ENCODE measurements around the gene RBFOX2. TPM values are rescaled to one million over a fixed set of nuclear protein-coding genes. Genes with fewer than 3 reads are reported as not detected.
"Not testable (repeated sequence)": the region's sequence is repeated elsewhere in the genome, so short reads cannot be mapped to it uniquely, and the experiment has no call there.

The RBFOX2 gene
- total RNA-seq, 5 donors from 2014 or later (not counting 1 experiment from before 2014, with no cell fraction given), result 0.73 to 1.5 (median 1.4) TPM

- H3K9me3 Mint-ChIP-seq, result no peaks in the 10 kb centered on the region
- CTCF ChIA-PET, result interaction anchor here (0.7 kb wide), 2 partner anchors 8 to 401 kb away, joined by 6 to 8 read pairs; partner anchors contain the start of gene APOL6 (in 1 of the 2)
- no peaks in the 10 kb centered on the region for H3K36me3 Mint-ChIP-seq
- H3K27me3 Mint-ChIP-seq, result peaks cover 4 to 11% of the 10 kb centered on the region in 2 donors
- DNase-seq (no peak), ATAC-seq (replicated peaks in 1 of 4) (no peak)
- no peaks in the 10 kb centered on the region for H3K36me3 ChIP-seq (ENCODE audit: control insufficient read depth in 2 of 2, extremely low read depth in 1 of 2, insufficient read depth in 1 of 2, low read length in 1 of 2)
- peaks cover 0 to 7% of the 10 kb centered on the region in 2 experiments for H3K27me3 ChIP-seq (replicated peaks in 1 of 2; ENCODE audit: control insufficient read depth in 2 of 2, extremely low read depth in 1 of 2, insufficient read depth in 2 of 2, low read length in 1 of 2)
- no peaks in the 10 kb centered on the region for H3K9me3 ChIP-seq
- 94% methylated on average over 4 of the region's 11 CpGs for WGBS (ENCODE audit: insufficient coverage)
- H3K4me1 ChIP-seq (ENCODE audit: control insufficient read depth in 1 of 2, extremely low read depth in 1 of 2, insufficient read depth in 2 of 2, low read length in 2 of 2), result no peaks in the 10 kb centered on the region
- POLR2A ChIA-PET, result interaction anchor here in 1 of 2 donors (0.8 kb wide), 1 partner anchor 50 kb away, joined by 7 read pairs; no protein-coding TSS in a partner anchor
- no peak overlapping the region for H3K27ac Mint-ChIP-seq
- no peak overlapping the region for H3K4me3 ChIP-seq (ENCODE audit: control insufficient read depth in 1 of 2, extremely low read depth in 1 of 2, low read length in 1 of 2)
- no peak overlapping the region for H3K4me3 Mint-ChIP-seq
- peaks cover 0 to 5% (median 4%) of the 10 kb centered on the region in 3 donors for H3K4me1 Mint-ChIP-seq
- H3K27ac ChIP-seq (ENCODE audit: low read length), result no peak overlapping the region
Measured at GRCh38 chr22:36048911-36049677, 20.5 kb upstream of the RBFOX2 start.

- H3K36me3 Mint-ChIP-seq; H3K4me1 Mint-ChIP-seq; CTCF ChIA-PET; H3K27ac Mint-ChIP-seq; H3K9me3 ChIP-seq; H3K27ac ChIP-seq (ENCODE audit: low read length); H3K36me3 ChIP-seq (ENCODE audit: control insufficient read depth in 2 of 2, extremely low read depth in 1 of 2, insufficient read depth in 1 of 2, low read length in 1 of 2); H3K4me3 ChIP-seq (ENCODE audit: control insufficient read depth in 1 of 2, extremely low read depth in 1 of 2, low read length in 1 of 2); ATAC-seq (replicated peaks in 1 of 4); H3K4me1 ChIP-seq (ENCODE audit: control insufficient read depth in 1 of 2, extremely low read depth in 1 of 2, insufficient read depth in 2 of 2, low read length in 2 of 2); POLR2A ChIA-PET; H3K9me3 Mint-ChIP-seq; DNase-seq; H3K4me3 Mint-ChIP-seq: not testable (repeated sequence)
- H3K27me3 Mint-ChIP-seq, result peaks cover 13 to 21% of the 10 kb centered on the region in 2 donors
- WGBS (ENCODE audit: insufficient coverage), result 100% methylated on average over 2 of the region's 3 CpGs
- peaks cover 0 to 13% of the 10 kb centered on the region in 2 experiments for H3K27me3 ChIP-seq (replicated peaks in 1 of 2; ENCODE audit: control insufficient read depth in 2 of 2, extremely low read depth in 1 of 2, insufficient read depth in 2 of 2, low read length in 1 of 2)
Measured at GRCh38 chr22:36044517-36044916, 15.9 kb upstream of the RBFOX2 start.

GRCh38 chr22:36042240-36042639 is 13.6 kb upstream of the RBFOX2 start:
- H3K27ac ChIP-seq (ENCODE audit: low read length), result no peak overlapping the region
- H3K27me3 Mint-ChIP-seq, result peaks cover 23 to 28% of the 10 kb centered on the region in 2 donors
- H3K9me3 ChIP-seq, result no peaks in the 10 kb centered on the region
- CTCF ChIA-PET, result no interaction called here
- no peak overlapping the region for H3K27ac Mint-ChIP-seq
- DNase-seq (no peak), ATAC-seq (replicated peaks in 1 of 4) (no peak)
- no peak overlapping the region for H3K4me3 ChIP-seq (ENCODE audit: control insufficient read depth in 1 of 2, extremely low read depth in 1 of 2, low read length in 1 of 2)
- POLR2A ChIA-PET, result no interaction called here
- no peak overlapping the region for H3K4me3 Mint-ChIP-seq
- no peaks in the 10 kb centered on the region for H3K9me3 Mint-ChIP-seq
- no peaks in the 10 kb centered on the region for H3K36me3 Mint-ChIP-seq
- H3K36me3 ChIP-seq (ENCODE audit: control insufficient read depth in 2 of 2, extremely low read depth in 1 of 2, insufficient read depth in 1 of 2, low read length in 1 of 2), result no peaks in the 10 kb centered on the region
- no peaks in the 10 kb centered on the region for H3K4me1 Mint-ChIP-seq
- no peaks in the 10 kb centered on the region for H3K4me1 ChIP-seq (ENCODE audit: control insufficient read depth in 1 of 2, extremely low read depth in 1 of 2, insufficient read depth in 2 of 2, low read length in 2 of 2)
- H3K27me3 ChIP-seq (replicated peaks in 1 of 2; ENCODE audit: control insufficient read depth in 2 of 2, extremely low read depth in 1 of 2, insufficient read depth in 2 of 2, low read length in 1 of 2), result peaks cover 0 to 12% of the 10 kb centered on the region in 2 experiments
- WGBS (ENCODE audit: insufficient coverage), result 73% methylated on average over 4 of the region's 5 CpGs

GRCh38 chr22:36039125-36039524 is 10.5 kb upstream of the RBFOX2 start:
- Histone ChIP-seq H3K4me3 (ENCODE audit: control insufficient read depth in 1 of 2, extremely low read depth in 1 of 2, low read length in 1 of 2) (no peak overlapping the region), H3K4me1 (ENCODE audit: control insufficient read depth in 1 of 2, extremely low read depth in 1 of 2, insufficient read depth in 2 of 2, low read length in 2 of 2) (no peaks in the 10 kb centered on the region), H3K27me3 (replicated peaks in 1 of 2; ENCODE audit: control insufficient read depth in 2 of 2, extremely low read depth in 1 of 2, insufficient read depth in 2 of 2, low read length in 1 of 2) (peaks cover 0 to 14% of the 10 kb centered on the region in 2 experiments), H3K36me3 (ENCODE audit: control insufficient read depth in 2 of 2, extremely low read depth in 1 of 2, insufficient read depth in 1 of 2, low read length in 1 of 2) (no peaks in the 10 kb centered on the region), H3K9me3 (no peaks in the 10 kb centered on the region), H3K27ac (ENCODE audit: low read length) (no peak overlapping the region)
- CTCF ChIA-PET, result no interaction called here
- no peaks in the 10 kb centered on the region for H3K4me1 Mint-ChIP-seq
- POLR2A ChIA-PET, result no interaction called here
- H3K4me3 Mint-ChIP-seq, result no peak overlapping the region
- peaks cover 27 to 39% of the 10 kb centered on the region in 2 donors for H3K27me3 Mint-ChIP-seq
- no CpG with 5 or more reads among the region's 3 CpGs for WGBS (ENCODE audit: insufficient coverage)
- ATAC-seq (replicated peaks in 1 of 4) (no peak), DNase-seq (no peak)
- no peaks in the 10 kb centered on the region for H3K9me3 Mint-ChIP-seq
- H3K27ac Mint-ChIP-seq, result no peak overlapping the region
- no peaks in the 10 kb centered on the region for H3K36me3 Mint-ChIP-seq

GRCh38 chr22:36037102-36037758 is 8.6 kb upstream of the RBFOX2 start:
- no peaks in the 10 kb centered on the region for H3K36me3 ChIP-seq (ENCODE audit: control insufficient read depth in 2 of 2, extremely low read depth in 1 of 2, insufficient read depth in 1 of 2, low read length in 1 of 2)
- POLR2A ChIA-PET, result no interaction called here
- CTCF ChIA-PET, result no interaction called here
- no peak overlapping the region for H3K27ac Mint-ChIP-seq
- 71% methylated on average over 7 of the region's 10 CpGs for WGBS (ENCODE audit: insufficient coverage)
- no peaks in the 10 kb centered on the region for H3K9me3 ChIP-seq
- H3K4me1 ChIP-seq (ENCODE audit: control insufficient read depth in 1 of 2, extremely low read depth in 1 of 2, insufficient read depth in 2 of 2, low read length in 2 of 2), result no peaks in the 10 kb centered on the region
- peaks cover 26 to 42% of the 10 kb centered on the region in 2 donors for H3K27me3 Mint-ChIP-seq
- no peak overlapping the region for H3K4me3 ChIP-seq (ENCODE audit: control insufficient read depth in 1 of 2, extremely low read depth in 1 of 2, low read length in 1 of 2)
- H3K9me3 Mint-ChIP-seq, result no peaks in the 10 kb centered on the region
- ATAC-seq (replicated peaks in 1 of 4) (no peak), DNase-seq (no peak)
- H3K4me1 Mint-ChIP-seq, result no peaks in the 10 kb centered on the region
- no peaks in the 10 kb centered on the region for H3K36me3 Mint-ChIP-seq
- no peak overlapping the region for H3K4me3 Mint-ChIP-seq
- no peak overlapping the region for H3K27ac ChIP-seq (ENCODE audit: low read length)
- H3K27me3 ChIP-seq (replicated peaks in 1 of 2; ENCODE audit: control insufficient read depth in 2 of 2, extremely low read depth in 1 of 2, insufficient read depth in 2 of 2, low read length in 1 of 2), result peaks cover 0 to 29% of the 10 kb centered on the region in 2 experiments

GRCh38 chr22:36036167-36036624 is 7.6 kb upstream of the RBFOX2 start:
- Histone ChIP-seq H3K4me1 (ENCODE audit: control insufficient read depth in 1 of 2, extremely low read depth in 1 of 2, insufficient read depth in 2 of 2, low read length in 2 of 2) (no peaks in the 10 kb centered on the region), H3K4me3 (ENCODE audit: control insufficient read depth in 1 of 2, extremely low read depth in 1 of 2, low read length in 1 of 2) (no peak overlapping the region), H3K27me3 (replicated peaks in 1 of 2; ENCODE audit: control insufficient read depth in 2 of 2, extremely low read depth in 1 of 2, insufficient read depth in 2 of 2, low read length in 1 of 2) (peaks cover 0 to 25% of the 10 kb centered on the region in 2 experiments), H3K27ac (ENCODE audit: low read length) (no peak overlapping the region), H3K36me3 (ENCODE audit: control insufficient read depth in 2 of 2, extremely low read depth in 1 of 2, insufficient read depth in 1 of 2, low read length in 1 of 2) (no peaks in the 10 kb centered on the region), H3K9me3 (no peaks in the 10 kb centered on the region)
- Mint-ChIP-seq H3K4me1 (no peaks in the 10 kb centered on the region), H3K27ac (no peak overlapping the region), H3K4me3 (no peak overlapping the region), H3K36me3 (no peaks in the 10 kb centered on the region), H3K9me3 (no peaks in the 10 kb centered on the region), H3K27me3 (peaks cover 23 to 48% of the 10 kb centered on the region in 2 donors)
- ATAC-seq (replicated peaks in 1 of 4), result no peak
- ChIA-PET CTCF (no interaction called here), POLR2A (no interaction called here)
- DNase-seq, result no peak
- WGBS (ENCODE audit: insufficient coverage), result 29% methylated on average over 1 of the region's 6 CpGs

Measured in T-cell (primary cell).